ENCODE data around the gene CCDC47.

The CCDC47 gene

DNA sequence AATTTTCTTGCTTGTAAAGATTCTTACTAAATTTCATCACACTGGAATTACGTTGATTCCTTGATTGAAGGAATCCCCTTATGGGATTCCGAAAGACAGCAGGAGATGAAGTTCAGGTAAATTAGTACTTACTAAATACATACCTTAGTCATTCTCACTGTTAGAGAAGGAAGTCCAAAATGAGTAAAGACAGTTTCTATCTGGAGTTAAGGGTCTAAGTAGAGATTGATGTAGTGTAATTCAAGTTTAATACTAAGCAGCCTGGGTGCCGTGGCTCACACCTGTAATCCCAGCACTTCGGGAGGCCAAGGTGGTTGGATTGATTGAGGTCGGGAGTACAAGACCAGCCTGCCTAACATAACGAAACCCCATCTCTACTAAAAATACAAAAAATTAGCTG lies 10.1 kb upstream of the CCDC47 start:
- no peak for DNase-seq

DNA sequence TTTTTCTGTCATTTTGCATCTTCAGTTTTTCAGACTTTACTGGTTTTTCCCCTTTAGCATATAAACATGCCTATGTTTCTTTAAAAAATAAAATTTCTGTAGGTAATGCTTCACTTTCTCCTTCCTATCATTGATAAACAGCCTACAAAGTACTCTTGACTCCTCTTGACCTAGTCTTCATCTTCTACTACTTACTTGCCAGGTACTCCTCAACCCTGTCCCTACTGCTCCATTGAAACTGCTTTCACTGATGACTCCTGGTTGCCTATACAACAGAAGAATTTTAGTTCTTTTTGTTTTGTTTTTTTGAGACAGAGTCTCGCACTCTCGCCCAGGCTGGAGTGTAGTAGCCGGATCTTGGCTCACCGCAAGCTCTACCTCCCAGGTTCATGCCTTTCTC lies 7.5 kb upstream of the CCDC47 start:
- no peak for DNase-seq

DNA sequence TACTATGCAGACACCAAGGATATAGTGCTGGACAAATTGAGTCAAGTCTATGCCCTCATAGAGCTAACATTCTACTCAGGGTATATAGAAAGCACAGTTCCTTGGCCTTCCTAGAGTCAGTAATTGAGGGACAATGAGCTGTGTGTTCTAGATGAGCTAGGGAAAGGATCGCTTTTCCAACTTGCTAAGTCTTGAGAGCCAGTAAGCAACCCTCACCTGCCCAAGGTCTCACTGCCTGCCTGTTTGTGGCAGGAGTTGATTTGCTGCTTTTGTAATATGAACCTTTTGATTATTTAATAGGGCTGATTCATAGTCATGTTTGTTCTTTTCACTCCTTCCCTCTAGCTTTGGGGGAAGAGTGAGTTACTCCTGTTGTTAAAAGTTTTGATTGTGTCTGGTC lies 7.1 kb upstream of the CCDC47 start:
- DNase-seq: no peak

DNA sequence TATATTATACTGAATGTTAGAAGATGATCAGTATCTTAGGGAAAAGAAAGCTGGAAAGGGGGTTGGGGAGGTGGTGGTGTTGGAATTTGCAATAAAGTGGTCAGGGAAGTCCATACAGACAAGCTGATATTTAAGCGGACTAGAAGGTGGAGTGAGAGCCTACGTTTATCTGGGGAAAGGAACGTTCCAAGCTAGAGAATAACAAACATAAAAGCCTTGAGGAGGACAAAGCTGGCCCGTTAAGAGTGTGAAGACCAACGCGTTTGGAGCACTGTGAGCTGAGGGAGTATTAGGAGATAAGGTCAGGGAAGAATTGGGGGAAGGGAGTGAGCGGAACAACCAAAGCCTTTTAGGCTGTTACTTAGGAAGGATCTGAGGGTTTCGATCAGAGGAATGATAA lies 2.0 kb upstream of the CCDC47 start:
- no peak for DNase-seq

DNA sequence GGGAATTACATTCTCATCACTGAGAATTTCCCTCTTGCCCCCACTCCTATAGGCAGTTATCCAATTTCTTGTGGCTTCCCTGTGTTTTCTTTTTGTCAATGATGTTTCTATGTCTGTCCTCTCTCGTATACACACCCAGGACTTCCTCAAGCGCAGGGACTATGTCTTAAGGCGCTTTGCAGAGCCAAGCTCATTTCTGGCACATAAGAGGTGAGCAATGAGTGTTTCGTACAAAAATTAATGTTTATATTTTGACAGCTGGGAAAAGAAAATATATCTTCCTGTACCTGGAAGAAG lies 1.5 kb upstream of the CCDC47 start:
- no peak for DNase-seq

DNA sequence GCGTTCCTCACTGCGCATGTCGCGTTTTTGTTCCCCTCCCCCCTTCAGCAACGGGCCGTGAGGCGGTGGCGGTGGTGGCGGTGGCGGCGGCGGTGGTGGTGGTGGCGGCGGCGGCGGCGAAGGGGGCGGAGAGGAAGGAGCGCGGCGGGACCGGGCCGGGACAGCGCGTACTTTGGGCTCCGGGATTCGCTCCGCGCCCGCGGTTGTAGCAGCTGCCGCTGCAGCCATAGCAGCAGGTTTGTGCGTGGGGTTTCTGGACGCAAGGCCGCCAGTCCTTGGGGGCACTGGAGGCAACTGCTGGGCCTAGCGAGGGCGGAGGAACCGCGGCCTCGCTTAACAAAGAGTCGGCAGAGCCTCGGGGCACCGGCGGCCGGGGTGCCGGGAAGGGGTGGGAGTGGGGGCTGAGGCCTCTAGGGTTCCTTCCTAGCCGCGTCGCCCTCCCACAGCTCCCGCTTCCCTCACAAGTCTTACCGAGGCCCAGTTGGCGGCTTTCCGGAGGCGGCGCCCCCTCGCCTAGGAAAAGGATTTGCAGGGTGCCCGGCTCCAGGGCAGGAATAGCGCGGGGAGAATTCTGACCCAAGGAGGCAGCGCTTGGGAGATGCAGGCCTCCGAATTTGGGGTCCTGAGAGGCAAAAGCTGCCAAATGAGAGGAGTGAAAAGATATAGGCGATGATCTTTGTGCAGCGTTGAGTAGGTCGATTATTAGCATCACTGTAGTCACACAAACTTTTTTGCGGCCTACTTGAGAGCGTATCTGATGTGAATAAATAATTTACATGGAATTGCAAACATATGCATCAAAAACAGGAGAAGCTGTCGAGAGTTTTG lies 958 bp upstream of the CCDC47 start, which contains the start of gene DDX42:
Gene DDX42 (plus strand): TSS at position 30 of the 828 bp plus-strand sequence. CDS start 12,880 bp downstream, outside the sequence.
- no peak for DNase-seq

DNA sequence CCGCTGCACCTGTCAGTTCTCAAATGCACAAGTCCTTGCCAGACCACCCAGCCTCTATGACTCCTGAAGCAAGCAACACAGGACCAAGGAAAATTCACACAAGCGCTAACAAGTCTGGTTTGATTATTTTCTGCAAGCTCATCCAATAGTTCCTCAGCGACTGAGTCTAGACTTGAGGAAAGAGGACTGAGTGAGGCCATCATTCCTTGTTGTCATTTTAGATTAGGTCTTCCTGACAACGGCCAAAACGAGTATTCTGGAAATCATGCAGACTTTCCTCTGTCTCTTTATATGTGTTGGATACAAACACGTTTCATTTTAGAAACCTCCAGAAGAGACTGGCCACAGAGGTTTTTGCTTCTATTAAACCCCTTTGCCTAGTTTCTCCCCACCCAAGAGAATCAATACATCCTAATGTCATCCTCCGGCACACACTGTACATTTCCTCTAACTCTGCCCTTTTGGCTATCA lies 561 bp downstream of the CCDC47 start:
- DNase-seq: no peak

DNA sequence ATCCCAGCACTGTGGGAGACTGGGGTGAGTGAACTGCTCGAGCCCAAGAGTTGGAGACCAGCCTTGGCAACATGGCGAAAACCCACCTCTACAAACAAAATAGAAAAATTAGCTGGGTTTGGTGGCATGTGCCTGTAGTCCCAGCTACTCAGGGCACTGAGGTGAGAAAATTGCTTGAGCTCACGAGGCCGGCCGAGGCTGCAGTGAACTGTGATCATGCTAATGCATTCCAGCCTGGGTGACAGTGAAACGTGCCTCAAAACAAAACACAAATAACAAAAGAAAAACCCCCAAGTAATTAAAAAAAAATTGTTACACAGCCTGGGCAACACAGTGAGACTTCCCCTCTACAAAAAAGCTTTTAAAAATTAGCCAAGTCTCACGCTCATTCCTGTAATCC lies 5.0 kb downstream of the CCDC47 start:
- DNase-seq: no peak

DNA sequence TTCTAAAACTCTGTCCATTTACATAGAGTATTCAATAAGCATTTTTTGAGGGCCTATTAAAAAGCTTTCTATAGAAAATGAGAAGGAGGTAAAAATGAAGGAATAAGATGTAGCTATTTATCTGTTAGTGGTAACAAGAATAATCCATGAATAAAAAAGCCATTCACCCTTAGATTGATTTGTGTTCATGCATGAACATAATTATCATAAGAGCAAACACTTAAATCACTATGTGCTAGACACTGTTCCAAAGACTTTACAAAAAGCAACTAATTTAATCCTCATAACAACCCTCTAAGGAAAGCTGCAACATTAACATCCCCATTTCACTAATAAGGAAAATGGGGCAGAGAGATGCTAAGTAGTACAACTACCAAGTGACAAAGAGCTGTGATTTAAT lies 6.6 kb downstream of the CCDC47 start:
- DNase-seq: no peak

DNA sequence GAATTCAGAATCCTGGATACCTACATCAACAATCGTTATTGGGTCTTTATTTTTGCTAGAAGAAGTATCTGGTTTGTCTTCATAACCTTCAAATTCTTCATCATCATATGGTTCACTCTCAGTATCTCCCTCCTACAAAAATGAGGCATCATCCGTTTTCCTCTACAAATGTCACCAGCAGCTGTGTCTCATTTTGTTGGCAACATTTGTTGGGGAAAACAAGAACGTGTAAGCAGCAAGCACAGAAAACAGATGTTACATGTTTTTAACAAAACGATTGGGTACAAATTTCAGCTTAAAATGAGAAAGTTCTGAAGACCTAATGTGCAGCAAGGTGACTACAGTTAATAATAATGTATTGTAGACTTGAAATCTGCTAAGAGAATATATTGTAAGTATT lies 8.7 kb downstream of the CCDC47 start:
- DNase-seq: no peak

DNA sequence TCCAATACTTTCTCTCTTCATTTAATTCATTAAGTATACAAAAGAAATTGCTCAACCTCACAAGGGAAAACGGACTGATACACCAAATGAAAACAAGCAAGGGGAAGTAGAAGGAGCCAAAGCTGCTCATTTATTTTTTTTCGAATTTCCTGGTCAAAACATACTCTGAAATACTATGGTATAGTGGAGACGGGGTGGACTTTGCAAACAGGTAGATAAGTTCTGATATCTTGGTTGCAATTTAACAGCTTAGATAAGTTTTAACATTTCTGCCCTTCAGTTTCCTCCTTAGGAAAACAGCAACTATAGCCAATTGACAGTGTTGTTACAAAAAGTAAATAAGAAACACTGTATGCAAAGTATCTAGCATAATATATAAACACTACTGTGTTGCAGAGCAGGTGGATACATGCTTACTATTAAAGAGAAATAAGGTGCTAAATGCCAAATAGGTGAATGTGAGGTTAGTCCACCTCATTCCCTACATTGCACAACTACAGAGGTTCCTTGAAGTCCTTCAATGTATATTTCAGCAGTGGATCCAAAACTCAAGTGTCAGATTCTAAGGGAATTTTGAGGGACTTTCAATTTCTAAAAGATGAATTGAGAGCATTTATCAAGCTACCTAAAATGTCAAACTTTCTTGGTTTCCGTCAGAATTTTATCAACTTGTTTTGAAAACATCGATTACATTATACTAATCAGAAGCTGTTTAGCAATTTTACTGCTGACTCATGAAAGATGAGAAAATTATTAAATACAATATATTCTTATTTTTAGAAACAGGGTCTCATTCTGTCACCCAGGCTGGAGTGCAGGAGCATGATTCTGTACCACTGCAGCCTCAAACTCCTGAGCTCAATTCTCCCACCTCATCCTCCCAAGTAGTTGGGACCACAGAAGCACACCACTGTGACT lies 11.0 kb downstream of the CCDC47 start:
- DNase-seq: no peak

DNA sequence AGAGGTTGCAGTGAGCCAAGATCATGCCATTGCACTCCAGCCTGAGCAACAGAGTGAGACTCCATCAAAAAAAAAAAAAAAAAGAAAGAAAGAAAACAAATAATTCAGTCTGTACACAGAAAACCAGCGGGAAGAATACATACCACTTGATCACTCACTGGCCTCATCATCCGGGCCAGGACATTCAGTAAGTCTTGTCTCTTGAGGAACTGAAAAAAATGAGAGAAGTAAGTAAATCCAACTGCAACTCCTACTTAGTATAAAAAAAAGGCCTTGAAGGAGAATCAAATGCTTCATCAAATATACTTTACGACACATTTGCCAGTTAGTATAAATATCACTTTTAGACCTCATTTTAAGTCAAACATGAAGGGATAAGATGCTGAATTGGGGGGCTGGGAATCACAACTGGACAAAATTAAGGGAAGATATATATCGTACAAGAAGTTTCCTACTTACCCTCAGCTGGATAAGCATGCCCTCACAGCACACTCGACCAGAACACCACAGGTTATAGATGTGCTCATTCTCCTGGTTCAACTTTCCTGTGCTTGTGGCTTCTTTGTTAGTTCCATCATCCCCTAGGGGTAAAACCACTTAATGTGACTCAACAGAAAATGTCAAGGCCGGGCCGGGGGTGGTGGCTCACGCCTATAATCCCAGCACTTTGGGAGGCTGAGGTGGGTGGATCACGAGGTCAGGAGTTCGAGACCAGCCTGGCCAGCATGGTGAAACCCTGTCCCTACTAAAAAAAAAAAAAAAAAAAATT lies 12.4 kb downstream of the CCDC47 start:
- no peak for DNase-seq

DNA sequence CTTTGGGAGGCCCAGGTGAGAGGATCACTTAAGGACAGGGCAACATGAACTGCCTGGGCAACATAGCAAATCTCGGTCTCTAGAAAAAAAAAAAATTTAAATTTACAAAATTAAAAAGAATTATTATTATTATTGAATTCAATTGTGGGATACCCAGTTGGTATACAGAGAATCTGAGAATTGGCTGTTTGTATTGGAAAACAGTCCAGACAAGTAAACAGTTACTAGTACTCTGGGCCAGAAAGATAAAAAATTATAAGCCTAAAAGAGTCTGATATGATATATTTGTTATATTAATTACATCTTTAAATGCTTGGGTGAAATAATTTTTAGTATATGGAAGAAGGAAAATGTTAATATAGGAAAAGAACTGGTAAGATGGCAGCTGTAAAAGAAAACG lies 15.0 kb downstream of the CCDC47 start:
- no peak for DNase-seq

DNA sequence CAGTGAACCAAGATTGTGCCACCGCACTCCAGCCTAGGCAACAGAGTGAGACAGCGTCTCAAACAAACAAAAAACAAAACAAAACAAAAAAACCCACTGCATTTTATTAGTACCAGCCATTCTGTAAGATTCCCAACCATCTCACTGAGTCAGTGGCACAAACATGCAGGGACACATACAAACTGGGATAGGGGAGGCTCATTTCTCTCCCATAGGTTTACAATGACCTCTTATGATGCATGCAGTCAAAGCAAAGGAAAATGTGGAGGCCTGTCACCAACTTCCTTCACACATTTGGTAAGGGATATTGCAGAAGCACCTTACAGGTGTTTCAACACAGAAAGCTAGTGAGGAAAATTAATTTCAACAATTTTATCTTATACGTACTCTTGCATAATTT lies 19.4 kb downstream of the CCDC47 start:
- DNase-seq: no peak

DNA sequence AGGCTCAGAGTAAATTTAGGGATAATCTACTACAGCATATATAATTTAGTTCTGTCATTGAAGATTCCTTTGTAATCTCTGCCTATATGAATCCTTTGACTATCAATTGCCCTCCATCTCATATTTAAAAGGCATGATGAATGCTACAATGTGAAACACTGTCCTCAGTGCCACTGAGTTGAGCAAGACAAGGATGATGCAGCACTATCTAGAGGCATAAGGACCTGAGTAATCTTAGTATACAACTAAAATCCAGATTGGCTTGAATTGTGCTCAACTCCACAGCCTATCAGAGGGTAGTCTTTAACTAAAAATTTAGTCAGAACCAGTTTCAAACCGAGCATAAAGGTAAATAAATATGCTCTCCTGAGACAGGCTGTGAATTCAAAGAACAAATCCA lies 20.2 kb downstream of the CCDC47 start:
- no peak for DNase-seq

DNA sequence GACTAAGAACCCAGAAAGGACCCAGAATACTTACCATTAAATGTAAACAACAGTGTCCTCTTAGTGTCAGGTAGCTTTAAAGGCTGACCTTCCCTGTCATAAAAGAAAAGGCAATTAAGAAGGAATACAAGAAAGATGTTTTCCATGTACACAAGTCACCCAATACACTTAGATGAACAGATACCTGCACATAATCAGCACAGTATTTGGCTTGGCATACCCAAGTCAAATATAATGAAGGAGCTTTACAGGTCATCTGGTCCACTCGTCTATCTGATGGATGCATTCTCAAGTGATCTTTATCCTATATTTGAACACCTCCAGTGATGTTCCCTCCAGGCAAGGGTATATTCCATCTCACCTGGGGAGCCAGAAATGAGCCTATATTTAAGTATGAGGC lies 20.7 kb downstream of the CCDC47 start:
- DNase-seq: no peak

DNA sequence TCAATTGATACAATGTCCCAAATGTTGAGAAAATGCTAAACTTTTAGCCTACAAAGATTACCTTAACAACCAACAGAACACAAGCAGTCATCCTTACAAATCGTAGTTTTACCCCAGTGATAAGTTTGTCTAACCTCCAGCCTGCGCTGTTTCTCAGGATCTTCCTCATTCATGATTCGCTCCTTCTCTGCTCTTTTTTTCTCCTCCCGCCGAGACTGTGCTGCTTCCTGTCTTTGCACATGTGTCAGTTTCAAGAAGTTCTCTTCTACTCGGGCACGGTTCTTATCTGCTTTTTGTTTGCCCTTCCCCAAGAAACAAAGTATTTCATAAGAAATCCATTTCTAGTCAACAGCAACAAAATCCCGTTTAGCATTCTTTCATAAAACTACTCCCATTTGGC lies 21.6 kb downstream of the CCDC47 start:
- DNase-seq: no peak

DNA sequence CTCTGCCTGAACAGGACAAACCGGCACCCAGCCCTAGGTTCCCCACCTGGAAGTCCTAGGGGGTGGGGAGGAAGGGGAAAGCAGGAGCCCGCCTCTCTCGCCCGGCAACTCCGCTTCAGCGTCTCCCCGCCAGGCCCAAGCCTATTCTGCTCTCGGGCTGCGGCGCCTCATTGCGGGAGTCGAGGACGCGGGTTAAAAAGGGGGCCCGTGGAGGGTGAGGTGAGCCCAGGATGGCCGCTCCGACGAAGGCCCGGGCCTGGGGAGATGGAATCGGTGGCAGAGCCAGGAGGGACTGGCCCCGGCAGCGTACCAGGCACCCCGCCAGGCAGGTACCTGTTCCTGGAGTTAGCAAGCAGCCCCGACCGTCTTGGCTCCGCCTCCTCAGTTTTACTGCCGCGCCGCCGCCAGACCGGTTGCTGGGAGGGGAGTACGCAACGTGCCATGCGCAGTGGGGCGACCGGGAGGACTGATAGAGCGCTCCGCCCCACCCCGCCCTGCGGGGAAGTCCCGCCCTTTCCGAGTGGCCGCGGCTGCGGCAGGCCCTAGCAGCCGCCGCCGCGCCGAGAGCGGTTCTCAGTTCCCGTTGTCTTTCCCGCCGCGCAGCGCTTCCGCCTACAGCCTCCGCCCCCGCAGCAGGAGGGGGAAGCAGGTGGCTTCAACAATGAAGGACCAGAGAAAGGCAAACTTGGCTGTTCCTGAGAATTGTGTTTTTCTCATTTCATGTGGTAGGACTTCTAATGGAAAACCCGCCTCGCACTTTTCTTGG lies 31.8 kb downstream of the CCDC47 start, which contains the start of gene STRADA:
Gene STRADA (minus strand): TSS at position 392 of the 766 bp plus-strand sequence. CDS start 13,430 bp downstream, outside the sequence.
- DNase-seq: peak; percentile 99

DNA sequence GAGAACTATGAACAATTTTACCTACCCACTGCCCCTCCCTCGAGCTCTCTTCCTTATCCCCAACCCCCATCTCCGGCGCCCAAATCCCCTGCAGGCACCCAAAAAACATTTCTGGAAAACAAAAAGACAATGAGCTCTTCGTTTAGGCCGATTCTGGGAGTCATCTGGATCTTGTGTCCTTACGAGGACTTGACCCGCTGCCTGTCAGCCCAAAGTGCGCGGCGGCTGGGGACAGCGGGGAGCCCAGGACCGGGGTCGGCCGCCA lies 32.3 kb downstream of the CCDC47 start:
- no peak for DNase-seq

DNA sequence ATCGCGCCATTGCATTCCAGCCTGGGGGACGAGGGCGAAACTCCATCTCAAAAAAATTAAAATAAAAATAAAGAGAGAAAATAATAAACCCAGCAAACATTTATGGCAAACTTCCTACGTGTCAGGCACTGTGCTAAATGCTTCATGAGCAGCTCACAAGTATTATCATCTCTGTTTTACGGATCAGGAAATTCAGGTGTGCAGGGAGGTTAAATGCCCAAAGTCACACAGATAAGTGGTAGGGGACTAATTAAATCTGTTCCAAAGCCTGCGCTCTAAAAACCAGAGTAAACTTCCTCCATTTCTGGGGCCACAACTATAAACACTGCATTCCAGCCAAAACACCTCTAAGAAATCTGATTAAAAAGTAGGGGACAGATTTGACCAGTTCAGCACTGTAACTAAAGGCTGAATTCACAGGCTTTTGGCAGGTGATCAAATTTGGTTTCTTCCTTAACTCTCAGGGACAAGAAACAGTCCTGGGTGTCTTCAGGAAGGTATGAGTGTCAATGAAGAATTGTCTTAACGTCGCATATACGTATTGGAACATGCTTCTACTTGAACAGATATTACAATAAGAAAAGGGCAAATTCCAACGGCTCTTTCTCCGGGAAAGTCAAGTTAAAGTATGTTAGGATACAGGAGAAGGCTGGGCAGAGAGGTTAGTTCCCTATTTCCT lies 32.8 kb downstream of the CCDC47 start:
- no peak for DNase-seq

DNA sequence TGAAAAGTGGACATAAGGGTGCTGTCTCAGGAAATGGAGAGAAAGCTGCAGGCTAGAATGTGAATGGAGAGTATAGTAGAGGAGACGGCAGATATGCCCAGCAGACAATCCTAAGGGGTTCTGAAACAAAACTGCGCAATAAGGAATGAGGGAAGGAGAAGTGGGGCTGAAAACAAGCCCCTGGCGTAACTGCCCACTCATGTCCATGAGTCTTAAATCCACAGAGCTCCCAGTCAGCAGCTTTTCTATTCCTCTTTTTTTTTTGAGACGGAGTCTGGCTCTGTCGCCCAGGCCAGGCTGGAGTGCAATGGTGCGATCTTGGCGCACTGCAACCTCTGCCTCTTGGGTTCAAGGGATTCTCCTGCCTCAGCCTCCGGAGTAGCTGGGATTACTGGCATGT lies 37.7 kb downstream of the CCDC47 start:
- no peak for DNase-seq

DNA sequence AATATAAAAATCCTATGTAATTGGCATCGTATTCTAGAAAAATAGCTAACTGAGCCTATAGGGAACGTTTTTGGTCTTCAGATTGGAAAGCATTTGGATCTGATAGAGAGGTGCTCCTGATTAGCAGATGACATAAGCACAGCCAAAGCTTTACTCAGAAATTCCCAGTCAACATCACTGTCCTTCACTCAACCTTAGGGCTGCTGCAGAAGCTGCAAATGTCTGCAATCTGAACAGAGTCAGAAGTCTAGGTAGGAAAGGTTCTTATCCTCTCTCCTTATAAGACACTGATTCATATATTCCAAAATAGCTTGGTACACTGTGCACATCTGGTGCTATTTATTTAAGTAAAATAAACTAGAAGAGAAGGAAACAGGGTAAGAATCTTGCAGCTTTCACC lies 51.0 kb downstream of the CCDC47 start:
- no peak for DNase-seq
